ENCODE data around the gene RNF20.
"Not testable (repeated sequence)": the region's sequence is repeated elsewhere in the genome, so short reads cannot be mapped to it uniquely, and the experiment has no call there.

Gene RNF20

GRCh38 chr9:101536351-101536750 lies 2.7 kb downstream of the RNF20 start:
- DNase-seq, result no peak

- peak; percentile 17 to 24 for DNase-seq
These were observed 3.3 kb downstream of the RNF20 start for GRCh38 chr9:101536938-101537337.

DNA sequence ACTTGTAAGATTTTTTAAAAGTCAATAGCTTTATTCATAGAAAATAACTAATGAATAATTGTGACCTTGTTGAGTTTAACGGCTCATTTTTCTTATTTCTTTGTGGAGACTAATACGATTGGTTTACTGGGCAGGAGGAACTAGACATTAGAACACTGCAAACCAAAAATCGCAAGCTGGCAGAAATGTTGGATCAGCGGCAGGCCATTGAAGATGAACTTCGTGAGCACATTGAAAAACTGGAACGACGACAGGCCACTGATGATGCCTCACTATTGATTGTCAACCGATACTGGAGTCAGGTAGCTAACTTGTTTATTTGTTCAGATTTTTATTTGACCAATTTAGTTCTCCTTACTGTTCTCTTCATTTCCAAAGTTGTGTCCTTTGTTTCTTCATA lies 6.4 kb downstream of the RNF20 start:
- DNase-seq, result no peak

DNA sequence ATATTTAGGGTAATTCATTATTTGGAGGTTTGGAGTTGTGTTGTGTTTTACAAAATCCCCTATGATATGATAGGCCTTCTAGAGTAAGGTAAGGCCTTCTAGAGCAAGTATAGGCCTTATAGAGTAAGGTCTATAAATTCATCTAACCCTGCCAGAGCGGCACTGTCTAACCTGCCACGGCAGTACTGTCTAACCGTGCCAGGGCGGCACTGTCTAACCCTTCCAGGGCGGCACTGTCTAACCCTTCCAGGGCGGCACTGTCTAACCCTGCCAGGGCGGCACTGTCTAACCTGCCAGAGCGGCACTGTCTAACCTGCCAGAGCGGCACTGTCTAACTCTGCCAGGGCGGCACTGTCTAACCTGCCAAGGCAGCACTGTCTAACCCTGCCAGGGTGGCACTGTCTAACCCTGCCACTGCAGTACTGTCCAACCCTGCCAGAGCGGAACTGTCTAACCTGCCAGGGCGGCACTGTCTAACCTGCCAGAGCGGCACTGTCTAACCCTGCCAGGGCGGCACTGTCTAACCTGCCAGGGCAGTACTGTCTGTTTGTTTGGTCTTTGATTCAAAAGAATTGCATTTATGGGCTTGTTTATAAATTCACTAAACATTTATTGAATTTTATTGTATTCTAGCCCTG lies 9.6 kb downstream of the RNF20 start:
- no peak for DNase-seq

DNA sequence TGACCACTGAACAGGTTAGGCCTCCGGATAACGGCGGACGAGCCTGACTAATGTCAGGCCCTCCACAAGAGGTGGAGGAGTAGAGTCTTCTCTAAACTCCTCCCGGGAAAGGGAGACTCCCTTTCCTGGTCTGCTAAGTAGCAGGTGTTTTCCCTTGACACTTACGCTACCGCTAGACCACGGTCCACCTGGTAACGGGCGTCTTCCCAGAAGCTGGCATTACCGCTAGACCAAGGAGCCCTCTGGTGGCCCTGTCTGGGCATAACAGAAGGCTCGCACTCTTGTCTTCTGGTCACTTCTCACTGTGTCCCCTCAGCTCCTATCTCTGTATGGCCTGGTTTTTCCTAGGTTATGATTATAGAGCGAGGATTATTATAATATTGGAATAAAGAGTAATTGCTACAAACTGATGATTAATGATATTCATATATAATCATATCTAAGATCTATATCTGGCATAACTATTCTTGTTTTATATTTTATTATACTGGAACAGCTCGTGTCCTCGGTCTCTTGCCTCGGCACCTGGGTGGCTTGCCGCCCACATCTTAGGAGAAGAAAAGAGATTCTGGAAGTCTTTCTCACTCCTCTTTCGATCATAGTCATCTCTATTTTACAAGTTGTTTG lies 15.9 kb downstream of the RNF20 start:
- DNase-seq, result not testable (repeated sequence)

DNA sequence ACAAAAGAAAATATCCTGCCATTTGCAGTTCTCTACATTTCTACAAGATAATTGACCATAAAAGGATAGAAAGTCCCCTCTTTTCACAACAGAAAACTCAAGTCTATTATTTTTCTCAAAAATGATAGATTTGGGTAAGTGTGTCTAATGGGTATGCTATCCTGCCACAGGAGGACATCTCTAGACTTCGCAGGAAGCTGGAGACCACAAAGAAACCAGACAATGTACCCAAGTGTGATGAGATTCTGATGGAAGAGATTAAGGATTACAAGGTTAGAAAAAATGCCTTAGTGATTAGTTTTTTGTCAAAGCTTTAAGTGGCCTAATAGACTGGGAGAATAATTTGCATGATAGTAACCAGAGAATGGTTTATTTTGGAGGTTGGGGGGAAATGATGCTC lies 28.1 kb downstream of the RNF20 start:
- no peak for DNase-seq

GRCh38 chr9:101562966-101563365 lies 29.3 kb downstream of the RNF20 start:
- DNase-seq, result no peak

DNA sequence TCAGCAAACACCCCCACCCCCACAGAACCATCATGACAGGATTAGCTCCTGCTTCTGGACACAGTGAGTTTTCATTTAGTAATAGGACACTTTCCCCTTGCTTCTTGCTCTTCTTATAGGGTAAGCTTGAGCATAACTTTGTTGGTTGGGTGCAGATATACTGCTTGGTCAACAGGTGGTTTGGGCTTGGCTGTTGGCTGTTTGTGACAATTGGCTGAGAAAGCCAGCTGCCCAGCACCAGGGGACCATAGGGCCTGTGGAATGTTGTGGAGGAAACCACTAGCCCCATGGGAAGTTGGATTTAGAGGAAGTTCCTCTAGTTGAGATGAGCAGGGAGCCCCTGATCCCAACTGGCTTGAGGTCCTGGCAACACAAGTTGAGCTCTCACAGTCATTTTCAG lies 30.6 kb downstream of the RNF20 start:
- no peak for DNase-seq

DNA sequence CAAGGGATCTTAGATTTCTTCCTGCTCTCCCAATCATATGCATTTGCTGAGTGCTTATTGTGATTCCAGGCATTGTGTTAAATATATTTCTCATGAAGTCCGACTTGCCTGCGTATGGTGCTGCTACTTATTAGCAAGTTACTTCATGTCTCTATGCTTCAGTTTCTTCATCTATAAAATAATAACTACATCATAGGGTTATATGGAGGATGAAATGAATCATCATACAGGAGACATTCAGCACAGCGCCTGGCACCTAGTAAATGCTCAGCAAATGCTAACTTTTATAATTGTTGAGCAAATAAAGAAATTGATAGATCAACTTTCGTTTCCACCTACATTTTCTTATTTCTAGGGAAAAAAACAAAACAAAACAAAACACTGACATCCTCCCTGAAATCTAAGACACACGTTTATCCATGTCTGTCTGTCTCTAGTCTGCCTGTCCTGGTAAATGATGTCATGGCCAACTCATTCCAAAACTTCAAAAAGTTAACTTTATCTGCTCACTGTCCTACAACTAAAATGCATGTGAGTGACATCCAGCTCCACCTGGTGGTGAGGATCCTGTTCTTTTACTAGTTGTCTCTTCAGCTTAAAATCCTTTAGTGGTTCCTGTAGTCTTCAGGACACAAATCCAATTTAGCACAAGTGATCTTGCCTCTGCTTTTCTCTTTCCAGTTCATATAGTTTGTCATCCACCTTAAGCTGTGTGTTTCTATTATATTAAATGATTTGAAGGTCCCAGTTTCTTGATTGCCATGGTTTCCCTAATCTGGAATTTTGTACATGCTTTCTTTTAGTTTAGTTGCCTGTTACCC lies 33.5 kb downstream of the RNF20 start:
- DNase-seq, result peak; percentile 27 to 50

DNA sequence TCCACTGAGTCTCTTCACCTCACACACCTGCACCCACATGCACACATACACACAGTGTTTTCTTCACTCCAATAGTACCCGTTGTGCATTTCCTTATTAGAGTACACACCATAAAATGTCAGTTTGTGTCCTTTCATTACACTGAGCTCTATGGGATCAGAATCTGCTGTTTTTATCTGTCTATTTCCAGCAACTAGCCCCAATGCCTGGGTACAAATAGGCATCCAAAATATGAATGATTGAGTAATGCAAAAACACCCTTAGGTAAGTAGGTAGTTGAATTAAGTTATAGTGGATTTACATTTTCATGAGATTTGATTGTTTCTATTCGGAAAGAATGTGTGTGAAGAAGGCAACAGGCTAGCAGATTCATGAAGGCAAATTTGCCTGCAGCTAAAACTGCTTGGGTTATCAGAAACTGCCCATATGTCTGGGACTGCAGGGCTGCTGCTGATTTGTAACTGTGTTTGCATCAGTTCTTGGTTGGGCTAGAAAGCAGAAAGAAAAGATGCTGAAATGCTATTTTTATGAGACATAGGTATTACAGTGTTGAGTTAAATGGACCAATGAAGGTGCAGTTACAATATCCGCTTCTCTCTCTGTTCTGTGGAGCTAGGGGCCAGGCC lies 34.2 kb downstream of the RNF20 start:
- DNase-seq, result no peak

DNA sequence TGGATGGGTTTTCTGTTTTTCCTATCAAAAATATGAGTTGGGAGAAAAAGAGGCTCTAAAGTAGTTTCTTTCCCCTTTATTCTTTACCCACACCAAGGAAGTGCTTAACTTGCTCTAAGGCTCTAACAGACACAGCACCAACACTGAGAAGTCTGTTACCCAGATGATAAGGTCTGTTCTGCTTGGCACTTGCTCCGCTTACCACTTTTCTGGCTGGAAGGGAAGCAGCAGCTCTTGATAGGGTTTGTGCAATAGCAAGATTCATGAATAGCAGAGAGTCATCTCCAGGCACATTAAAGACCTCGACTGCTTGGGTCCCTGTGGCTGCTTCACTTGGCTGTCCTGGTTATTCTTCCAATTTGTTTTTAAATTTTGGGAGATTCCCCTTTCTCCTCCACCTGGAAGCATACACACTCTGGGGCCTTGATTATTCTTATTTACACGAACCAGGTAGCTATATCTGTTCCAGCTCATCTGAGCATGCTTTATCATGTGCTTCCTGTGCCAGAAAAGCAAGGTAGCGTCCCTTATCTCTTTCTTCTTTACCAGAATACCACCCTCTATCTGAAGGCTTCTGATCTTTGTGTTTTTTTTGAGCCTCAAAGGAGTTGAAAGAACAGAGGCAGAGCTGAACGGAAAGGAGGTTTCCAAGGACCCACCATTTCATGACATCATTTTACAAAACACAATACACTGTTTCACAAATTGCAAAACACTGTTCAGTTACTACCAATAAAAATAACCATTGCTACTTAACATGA lies 36.3 kb downstream of the RNF20 start:
- no peak for DNase-seq

DNA sequence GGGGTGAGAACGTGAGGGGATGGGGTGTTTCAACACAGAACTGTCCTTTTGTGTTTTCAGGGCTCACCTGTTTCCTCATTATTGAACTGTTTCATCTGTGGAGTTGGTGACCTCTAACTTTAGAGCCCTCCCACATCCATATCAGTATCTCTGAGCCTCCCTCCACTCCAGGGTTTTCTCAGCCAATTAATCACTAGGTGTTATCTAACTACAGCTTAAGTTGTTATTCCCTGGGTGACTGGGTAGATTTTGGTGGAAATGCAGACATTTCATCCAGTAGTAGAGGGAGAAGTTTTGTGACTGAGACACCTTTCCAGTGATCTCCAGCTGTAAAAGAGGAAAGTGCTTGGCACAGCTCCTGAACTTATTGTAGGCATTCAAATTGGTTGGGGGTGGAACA lies 37.5 kb downstream of the RNF20 start:
- DNase-seq, result no peak

DNA sequence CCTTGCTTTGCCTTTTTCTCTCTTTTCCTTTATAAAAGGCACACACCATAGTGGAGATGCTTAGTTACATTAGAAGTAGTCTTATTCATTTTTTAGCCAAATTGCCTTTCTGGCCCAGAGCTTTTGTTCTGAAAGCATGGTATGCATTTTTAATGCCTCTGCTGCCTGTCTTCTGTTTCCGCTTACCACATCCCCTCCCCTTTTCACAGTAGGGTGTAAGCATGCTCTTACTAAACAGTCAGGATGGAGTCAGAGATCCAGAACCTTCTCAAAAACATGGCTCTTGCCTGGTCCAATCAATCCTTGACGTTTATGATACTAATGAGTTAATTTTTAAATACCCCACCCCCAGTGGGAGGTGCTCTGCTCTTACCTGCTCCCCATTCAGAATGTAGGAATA lies 38.7 kb downstream of the RNF20 start:
- DNase-seq, result no peak

DNA sequence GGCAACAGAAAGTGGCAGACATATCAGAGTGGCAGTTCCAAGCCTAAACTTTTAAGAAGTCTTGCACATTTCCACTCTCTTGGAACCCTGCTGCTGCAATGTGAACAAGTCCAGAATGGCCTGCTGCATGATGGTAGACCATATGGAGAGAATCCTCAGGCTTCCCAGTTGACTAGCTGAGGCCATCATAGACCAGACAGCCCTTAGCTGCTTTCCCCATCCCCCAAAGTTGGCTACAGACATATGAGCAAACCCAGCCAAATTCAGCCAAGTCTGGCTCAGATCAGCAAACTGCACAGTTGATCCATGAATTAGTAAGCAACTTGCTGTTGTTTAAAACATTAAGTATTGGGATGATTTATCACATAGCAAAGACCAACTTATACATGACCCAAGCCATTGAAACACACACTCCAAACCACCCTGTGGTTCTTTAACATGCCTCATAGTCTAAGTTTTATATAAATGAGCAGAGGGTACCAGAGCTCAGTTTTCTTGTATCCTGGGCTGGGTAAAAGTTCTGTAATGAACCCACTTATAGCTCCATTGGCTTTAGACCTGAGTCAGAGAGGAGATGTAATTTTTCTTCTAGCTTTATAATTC lies 41.2 kb downstream of the RNF20 start:
- no peak for DNase-seq

- no peak for DNase-seq
These were observed 44.7 kb downstream of the RNF20 start for GRCh38 chr9:101578378-101578777.

DNA sequence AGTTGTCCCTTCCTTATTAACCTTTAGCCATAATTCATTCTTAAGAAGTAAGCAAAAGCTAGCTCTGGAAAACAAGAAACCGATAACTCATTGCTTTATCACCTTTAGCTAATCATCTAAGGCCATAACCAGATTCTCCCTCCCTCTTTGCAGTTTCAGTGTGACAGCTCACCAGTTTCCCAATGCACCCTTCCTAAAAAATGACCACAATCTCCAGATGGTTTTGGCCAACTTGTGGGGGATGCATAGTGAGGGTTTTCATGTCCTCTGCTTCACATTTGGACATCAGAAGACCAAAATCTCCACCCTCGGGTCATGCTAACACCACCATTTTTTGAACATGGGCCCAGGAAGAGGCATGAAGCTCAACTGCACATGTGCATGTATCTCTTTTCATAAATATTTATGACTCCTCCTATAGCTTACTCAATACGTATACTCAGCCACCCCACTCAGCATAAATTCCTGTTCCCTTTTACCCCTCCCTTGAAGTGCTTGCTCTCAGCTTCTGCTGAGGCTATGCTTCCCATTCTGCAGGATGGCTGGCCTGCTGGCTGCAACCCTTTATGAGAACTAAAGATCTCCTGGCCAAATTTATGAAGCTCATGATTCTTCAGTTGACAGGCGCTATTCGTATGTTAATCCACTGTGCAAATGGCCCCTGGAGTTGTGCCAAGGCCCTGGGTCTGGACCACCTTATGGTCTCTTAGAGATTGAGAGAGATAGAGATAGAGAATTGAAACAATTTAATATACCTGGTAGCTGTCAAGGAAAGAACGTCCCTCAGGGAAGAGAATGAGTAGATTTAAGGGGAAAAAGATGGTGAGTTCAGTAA lies 46.3 kb downstream of the RNF20 start:
- no peak for DNase-seq

- DNase-seq, result no peak
These were observed 48.9 kb downstream of the RNF20 start for GRCh38 chr9:101582553-101582952.

GRCh38 chr9:101585740-101586139 lies 52.1 kb downstream of the RNF20 start:
- DNase-seq, result no peak

GRCh38 chr9:101586651-101587050 lies 53.0 kb downstream of the RNF20 start:
- peak in 1 of 2 experiments; percentile 11 for DNase-seq

GRCh38 chr9:101587332-101588043 lies 53.8 kb downstream of the RNF20 start:
- no peak for DNase-seq

GRCh38 chr9:101590074-101590473 lies 56.4 kb downstream of the RNF20 start:
- DNase-seq, result not testable (repeated sequence)

All from activated CD4-positive, alpha-beta T cell treated with anti-CD3 and anti-CD28 coated beads, Interleukin-2, amount 50 U/mL, for 48 hours (primary cell).